Measurements from ENCODE around the gene IL2RG. TPM values are rescaled to one million over a fixed set of nuclear protein-coding genes. Genes with fewer than 3 reads are reported as not detected.

The IL2RG gene
- total and polyA plus RNA-seq, 3 experiments from 2014 or later = 312 to 1,411 (median 323) TPM

- H3K27ac Mint-ChIP-seq = peak overlapping the region in 6 of 8 donors; percentile 24 to 96 (median 69)
- peak overlapping the region in 1 of 7 donors; percentile 51 for H3K4me3 Mint-ChIP-seq
- no peaks in the 10 kb centered on the region for H3K27me3 ChIP-seq (ENCODE audit: insufficient read depth, low read length, poor library complexity, severe bottlenecking)
- H3K27me3 Mint-ChIP-seq = peaks cover 0 to 9% of the 10 kb centered on the region in 2 donors
- no peak for DNase-seq
- no peaks in the 10 kb centered on the region for H3K9me3 Mint-ChIP-seq
- H3K36me3 ChIP-seq (ENCODE audit: insufficient read depth, low read length) = no peaks in the 10 kb centered on the region
- H3K36me3 Mint-ChIP-seq = peaks cover 0 to 4% (median 0%) of the 10 kb centered on the region in 3 donors
- H3K4me3 ChIP-seq (ENCODE audit: low read length) = no peak overlapping the region
- POLR2A ChIA-PET = interaction anchor here (0.6 to 2.6 kb wide), 4 partner anchors 12 to 71 kb away, joined by 4 to 12 read pairs (median 7); partner anchors contain the start of genes IL2RG and MED12
- H3K9me3 ChIP-seq (ENCODE audit: low read length) = no peaks in the 10 kb centered on the region
- H3K27ac ChIP-seq (ENCODE audit: low read depth, low read length) = no peak overlapping the region
- H3K4me1 Mint-ChIP-seq = peaks cover 81 to 88% (median 85%) of the 10 kb centered on the region in 3 donors
- H3K4me1 ChIP-seq (ENCODE audit: insufficient read depth, low read length) = peaks cover 58% of the 10 kb centered on the region
- CTCF ChIA-PET = interaction anchor here (1.1 to 4.8 kb wide), 6 partner anchors 12 to 83 kb away, joined by 3 to 58 read pairs (median 8); partner anchors contain the start of genes IL2RG and MED12
Observed at GRCh38 chrX:71099736-71100135, 11.6 kb downstream of the IL2RG start.

GRCh38 chrX:71098951-71099506 lies 12.3 kb downstream of the IL2RG start:
- H3K4me3 ChIP-seq (ENCODE audit: low read length) = no peak overlapping the region
- Mint-ChIP-seq H3K4me1 (peaks cover 74 to 82% (median 78%) of the 10 kb centered on the region in 3 donors), H3K27ac (peak overlapping the region in 7 of 8 donors; percentile 4 to 90 (median 57)), H3K9me3 (no peaks in the 10 kb centered on the region), H3K36me3 (peaks cover 0 to 4% (median 0%) of the 10 kb centered on the region in 3 donors), H3K27me3 (peaks cover 0 to 11% of the 10 kb centered on the region in 2 donors), H3K4me3 (peak overlapping the region in 2 of 7 donors; percentile 69 to 77)
- H3K9me3 ChIP-seq (ENCODE audit: low read length) = no peaks in the 10 kb centered on the region
- H3K4me1 ChIP-seq (ENCODE audit: insufficient read depth, low read length) = peaks cover 51% of the 10 kb centered on the region
- ChIA-PET CTCF (interaction anchor here (1.1 to 4.8 kb wide), 6 partner anchors 13 to 83 kb away, joined by 3 to 58 read pairs (median 8); partner anchors contain the start of genes IL2RG and MED12), POLR2A (interaction anchor here (1.2 to 2.6 kb wide), 3 partner anchors 13 to 30 kb away, joined by 5 to 12 read pairs (median 9); partner anchors contain the start of genes IL2RG and MED12)
- H3K36me3 ChIP-seq (ENCODE audit: insufficient read depth, low read length) = no peaks in the 10 kb centered on the region
- no peak for DNase-seq
- H3K27me3 ChIP-seq (ENCODE audit: insufficient read depth, low read length, poor library complexity, severe bottlenecking) = no peaks in the 10 kb centered on the region
- no peak overlapping the region for H3K27ac ChIP-seq (ENCODE audit: low read depth, low read length)

GRCh38 chrX:71098302-71098701 lies 13.1 kb downstream of the IL2RG start:
- Histone ChIP-seq H3K36me3 (ENCODE audit: insufficient read depth, low read length) (no peaks in the 10 kb centered on the region), H3K27ac (ENCODE audit: low read depth, low read length) (no peak overlapping the region), H3K4me3 (ENCODE audit: low read length) (no peak overlapping the region), H3K27me3 (ENCODE audit: insufficient read depth, low read length, poor library complexity, severe bottlenecking) (no peaks in the 10 kb centered on the region), H3K9me3 (ENCODE audit: low read length) (no peaks in the 10 kb centered on the region), H3K4me1 (ENCODE audit: insufficient read depth, low read length) (peaks cover 43% of the 10 kb centered on the region)
- Mint-ChIP-seq H3K9me3 (no peaks in the 10 kb centered on the region), H3K27me3 (peaks cover 0 to 9% of the 10 kb centered on the region in 2 donors), H3K4me3 (peak overlapping the region; percentile 39 to 78 (median 65)), H3K27ac (peak overlapping the region; percentile 56 to 94 (median 84)), H3K36me3 (peaks cover 0 to 4% (median 0%) of the 10 kb centered on the region in 3 donors), H3K4me1 (peaks cover 67 to 74% (median 70%) of the 10 kb centered on the region in 3 donors)
- POLR2A ChIA-PET = interaction anchor here (2.6 kb wide), 1 partner anchor 14 kb away, joined by 11 read pairs; the partner anchor contains the start of gene IL2RG
- CTCF ChIA-PET = interaction anchor here (1.3 to 1.5 kb wide), 2 partner anchors 20 to 82 kb away, joined by 5 to 6 read pairs; partner anchors contain the start of gene MED12
- peak; percentile 69 to 86 (median 78) for DNase-seq

- peak overlapping the region; percentile 21 to 99 (median 71) for H3K27ac Mint-ChIP-seq
- Histone ChIP-seq H3K27me3 (ENCODE audit: insufficient read depth, low read length, poor library complexity, severe bottlenecking) (no peaks in the 10 kb centered on the region), H3K9me3 (ENCODE audit: low read length) (no peaks in the 10 kb centered on the region), H3K36me3 (ENCODE audit: insufficient read depth, low read length) (no peaks in the 10 kb centered on the region), H3K4me1 (ENCODE audit: insufficient read depth, low read length) (peaks cover 27% of the 10 kb centered on the region), H3K4me3 (ENCODE audit: low read length) (peak overlapping the region; percentile 90), H3K27ac (ENCODE audit: low read depth, low read length) (peak overlapping the region; percentile 57)
- no peak for DNase-seq
- POLR2A ChIA-PET = interaction anchor here (0.5 to 2.6 kb wide), 4 partner anchors 9 to 277 kb away, joined by 3 to 13 read pairs (median 8); partner anchors contain the start of genes IL2RG and MED12
- H3K4me1 Mint-ChIP-seq = peaks cover 53 to 61% (median 54%) of the 10 kb centered on the region in 3 donors
- peak overlapping the region; percentile 86 to 100 (median 96) for H3K4me3 Mint-ChIP-seq
- peaks cover 0 to 9% of the 10 kb centered on the region in 2 donors for H3K27me3 Mint-ChIP-seq
- CTCF ChIA-PET = interaction anchor here (1.0 to 1.4 kb wide), 2 partner anchors 33 to 41 kb away, joined by 3 to 6 read pairs; no protein-coding TSS in a partner anchor
- H3K9me3 Mint-ChIP-seq = no peaks in the 10 kb centered on the region
- peaks cover 0 to 4% (median 0%) of the 10 kb centered on the region in 3 donors for H3K36me3 Mint-ChIP-seq
Observed at GRCh38 chrX:71096760-71097032, 14.7 kb downstream of the IL2RG start.

GRCh38 chrX:71095981-71096759 lies 15.2 kb downstream of the IL2RG start:
- peak overlapping the region; percentile 90 for H3K4me3 ChIP-seq (ENCODE audit: low read length)
- H3K4me1 ChIP-seq (ENCODE audit: insufficient read depth, low read length) = peaks cover 22% of the 10 kb centered on the region
- Mint-ChIP-seq H3K4me3 (peak overlapping the region; percentile 86 to 100 (median 96)), H3K27ac (peak overlapping the region; percentile 57 to 99 (median 96)), H3K9me3 (no peaks in the 10 kb centered on the region), H3K4me1 (peaks cover 48 to 56% (median 49%) of the 10 kb centered on the region in 3 donors), H3K36me3 (peaks cover 0 to 4% (median 0%) of the 10 kb centered on the region in 3 donors), H3K27me3 (peaks cover 0 to 9% of the 10 kb centered on the region in 2 donors)
- ChIA-PET CTCF (interaction anchor here (0.6 to 1.4 kb wide), 3 partner anchors 33 to 41 kb away, joined by 3 to 6 read pairs (median 3); no protein-coding TSS in a partner anchor), POLR2A (interaction anchor here (0.6 to 2.6 kb wide), 5 partner anchors 10 to 158 kb away, joined by 3 to 13 read pairs (median 6); partner anchors contain the start of genes IL2RG and MED12)
- no peaks in the 10 kb centered on the region for H3K36me3 ChIP-seq (ENCODE audit: insufficient read depth, low read length)
- DNase-seq = peak in 4 of 5 donors; percentile 43 to 72 (median 66)
- H3K27ac ChIP-seq (ENCODE audit: low read depth, low read length) = peak overlapping the region; percentile 57
- H3K27me3 ChIP-seq (ENCODE audit: insufficient read depth, low read length, poor library complexity, severe bottlenecking) = no peaks in the 10 kb centered on the region
- H3K9me3 ChIP-seq (ENCODE audit: low read length) = no peaks in the 10 kb centered on the region

GRCh38 chrX:71095555-71095980 lies 15.8 kb downstream of the IL2RG start, which contains the start of gene FOXO4:
FOXO4 (plus strand) TSS chrX:71095851; CDS start chrX:71096529, 678 bp downstream.
- Mint-ChIP-seq H3K27me3 (peaks cover 0 to 8% of the 10 kb centered on the region in 2 donors), H3K4me3 (peak within 1 kb of the TSS; percentile 86 to 100 (median 96)), H3K4me1 (peaks cover 42 to 50% (median 43%) of the 10 kb centered on the region in 3 donors), H3K27ac (peak within 1 kb of the TSS; percentile 57 to 99 (median 96)), H3K9me3 (no peaks in the 10 kb centered on the region), H3K36me3 (peaks cover 0 to 4% (median 0%) of the 10 kb centered on the region in 3 donors)
- Histone ChIP-seq H3K27me3 (ENCODE audit: insufficient read depth, low read length, poor library complexity, severe bottlenecking) (no peaks in the 10 kb centered on the region), H3K4me1 (ENCODE audit: insufficient read depth, low read length) (peaks cover 20% of the 10 kb centered on the region), H3K27ac (ENCODE audit: low read depth, low read length) (peak within 1 kb of the TSS; percentile 57), H3K36me3 (ENCODE audit: insufficient read depth, low read length) (no peaks in the 10 kb centered on the region), H3K4me3 (ENCODE audit: low read length) (peak within 1 kb of the TSS; percentile 90), H3K9me3 (ENCODE audit: low read length) (no peaks in the 10 kb centered on the region)
- ChIA-PET CTCF (interaction anchor here (1.0 to 1.4 kb wide), 2 partner anchors 34 to 42 kb away, joined by 3 to 6 read pairs; no protein-coding TSS in a partner anchor), POLR2A (interaction anchor here (0.7 to 2.6 kb wide), 3 partner anchors 16 to 28 kb away, joined by 3 to 13 read pairs (median 11); partner anchors contain the start of genes IL2RG and MED12)
- peak; percentile 81 to 94 (median 86) for DNase-seq

GRCh38 chrX:71095033-71095432 lies 16.3 kb downstream of the IL2RG start:
- Histone ChIP-seq H3K4me1 (ENCODE audit: insufficient read depth, low read length) (peaks cover 20% of the 10 kb centered on the region), H3K27ac (ENCODE audit: low read depth, low read length) (peak overlapping the region; percentile 57), H3K4me3 (ENCODE audit: low read length) (peak overlapping the region; percentile 62), H3K36me3 (ENCODE audit: insufficient read depth, low read length) (no peaks in the 10 kb centered on the region), H3K9me3 (ENCODE audit: low read length) (no peaks in the 10 kb centered on the region), H3K27me3 (ENCODE audit: insufficient read depth, low read length, poor library complexity, severe bottlenecking) (no peaks in the 10 kb centered on the region)
- H3K4me3 Mint-ChIP-seq = peak overlapping the region; percentile 86 to 100 (median 96)
- POLR2A ChIA-PET = interaction anchor here (2.4 kb wide), 1 partner anchor 23 kb away, joined by 13 read pairs; the partner anchor contains the start of gene MED12
- H3K36me3 Mint-ChIP-seq = peaks cover 0 to 4% (median 0%) of the 10 kb centered on the region in 3 donors
- no peak for DNase-seq
- H3K4me1 Mint-ChIP-seq = peaks cover 39 to 47% (median 40%) of the 10 kb centered on the region in 3 donors
- H3K27me3 Mint-ChIP-seq = peaks cover 0 to 8% of the 10 kb centered on the region in 2 donors
- CTCF ChIA-PET = interaction anchor here (0.8 kb wide), 1 partner anchor 32 kb away, joined by 3 read pairs; no protein-coding TSS in a partner anchor
- peak overlapping the region in 4 of 8 donors; percentile 57 to 94 (median 65) for H3K27ac Mint-ChIP-seq
- H3K9me3 Mint-ChIP-seq = no peaks in the 10 kb centered on the region

All from CD8-positive, alpha-beta memory T cell (primary cell).